Tibial nerve (tissue), 3 donors: ENCODE data around the gene FAM217A.

Source experiments
- CTCF ChIP-seq, 5 experiments: fragments of 200-600 bp in 3 of 5; fragments of 450-650 bp in 2 of 5; sonication (generic) in 3 of 5; IDR thresholded peaks; one replicate each; pipeline ENCODE4 v1.5.1; 2016 to 2019; ENCODE audit warnings: antibody characterized with exemption in 5 of 5, mild to moderate bottlenecking in 3 of 5, moderate library complexity in 2 of 5
- POLR2A ChIP-seq, 2 donors: fragments of 450-650 bp; IDR thresholded peaks; one replicate each; pipeline ENCODE4 v1.6.1; 2017; ENCODE audit warnings: antibody characterized with exemption in 2 of 2, mild to moderate bottlenecking in 2 of 2, moderate library complexity in 2 of 2

- peak in 1 of 5 experiments; percentile 14 for TF ChIP-seq CTCF (IDR thresholded peaks at IDR 0.05)
- TF ChIP-seq POLR2A (IDR thresholded peaks at IDR 0.05): no peak
Measured at GRCh38 chr6:4125933-4126864, 47.3 kb upstream of the FAM217A start.
